ENCODE data around the gene GPC6.

DNA sequence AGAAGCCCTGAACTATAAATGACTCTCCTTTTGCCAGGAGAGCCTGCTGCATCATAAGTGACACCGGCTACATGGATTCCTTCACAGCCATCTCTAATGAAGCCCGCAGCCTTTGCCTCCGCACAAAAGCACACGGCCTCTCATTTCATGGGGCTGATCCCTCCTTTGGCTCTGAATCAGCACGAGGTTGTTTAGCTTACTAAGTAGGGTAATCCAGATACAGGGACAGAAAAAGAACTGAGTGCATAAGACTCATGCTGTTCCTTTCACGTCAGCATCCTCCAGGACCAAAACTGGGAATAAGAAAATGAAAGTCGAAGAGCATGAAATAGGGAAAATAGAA is 1116.6 kb downstream of the GPC6 start:
- no peak for TF ChIP-seq GATA2 (IDR thresholded peaks at IDR 0.05; ENCODE audit: low read depth, low read length)
- TF ChIP-seq GATA3 (IDR thresholded peaks at IDR 0.05; ENCODE audit: low read depth, low read length) = no peak

Measured in SH-SY5Y (cell line).